Spinal cord (tissue), 10 donors: ENCODE results near the gene CBR3. TPM values are rescaled to one million over a fixed set of nuclear protein-coding genes. Genes with fewer than 3 reads are reported as not detected.

Experiments used
- DNase-seq, 6 donors: peaks; one replicate each; pipeline versions ENCODE4 v3.0.0 to v3.0.0-alpha.2; 2013 to 2015; ENCODE audit warnings: low spot score in 6 of 6, low read depth in 4 of 6
- H3K27ac ChIP-seq: one replicate; pipeline ENCODE4 v1.5.1; 2013; ENCODE audit warnings: low read depth, low read length, control low read depth
- H3K27me3 ChIP-seq: one replicate; pipeline ENCODE4 v1.6.1; 2013; ENCODE audit warnings: low read length; ENCODE audit not compliant: control insufficient read depth, insufficient read depth
- H3K36me3 ChIP-seq: one replicate; pipeline ENCODE4 v1.6.1; 2013; ENCODE audit warnings: low read length; ENCODE audit not compliant: control insufficient read depth, insufficient read depth
- H3K4me1 ChIP-seq: one replicate; pipeline ENCODE4 v1.6.1; 2013; ENCODE audit warnings: low read length; ENCODE audit not compliant: control insufficient read depth, insufficient read depth
- H3K4me3 ChIP-seq: one replicate; pipeline ENCODE4 v1.5.1; 2013; ENCODE audit warnings: low read depth, low read length, control low read depth
- H3K9me3 ChIP-seq: one replicate; pipeline ENCODE4 v1.6.1; 2013; ENCODE audit warnings: low read length; ENCODE audit not compliant: control insufficient read depth, insufficient read depth
- WGBS: methylation state at CpG from one replicate; pipeline ENCODE4 v1.1.5; 2013; ENCODE audit warnings: missing lambda C conversion rate; ENCODE audit not compliant: insufficient coverage; 5-methylcytosine and 5-hydroxymethylcytosine counted together
- polyA plus RNA-seq, 2 donors: library from polyadenylated mRNA; unstranded; fragments of 120-200 nt; gene quantifications; one replicate each; pipeline ENCODE4 v1.2.1, GENCODE V29; 2013; ENCODE audit not compliant: insufficient read length in 2 of 2
- total RNA-seq, 2 donors: library from RNA; depleted of rRNA in 1 of 2; stranded (reverse); fragments of 120-200 nt in 1 of 2; fragments of >200 nt in 1 of 2; gene quantifications; one replicate each; pipeline versions ENCODE4 v1.2.3 to v1.2.4, GENCODE V29; 2013 to 2014
- donor health status: healthy.

Gene CBR3
- total and polyA plus RNA-seq, 4 donors, result 2.0 to 3.7 (median 2.3) TPM

DNA sequence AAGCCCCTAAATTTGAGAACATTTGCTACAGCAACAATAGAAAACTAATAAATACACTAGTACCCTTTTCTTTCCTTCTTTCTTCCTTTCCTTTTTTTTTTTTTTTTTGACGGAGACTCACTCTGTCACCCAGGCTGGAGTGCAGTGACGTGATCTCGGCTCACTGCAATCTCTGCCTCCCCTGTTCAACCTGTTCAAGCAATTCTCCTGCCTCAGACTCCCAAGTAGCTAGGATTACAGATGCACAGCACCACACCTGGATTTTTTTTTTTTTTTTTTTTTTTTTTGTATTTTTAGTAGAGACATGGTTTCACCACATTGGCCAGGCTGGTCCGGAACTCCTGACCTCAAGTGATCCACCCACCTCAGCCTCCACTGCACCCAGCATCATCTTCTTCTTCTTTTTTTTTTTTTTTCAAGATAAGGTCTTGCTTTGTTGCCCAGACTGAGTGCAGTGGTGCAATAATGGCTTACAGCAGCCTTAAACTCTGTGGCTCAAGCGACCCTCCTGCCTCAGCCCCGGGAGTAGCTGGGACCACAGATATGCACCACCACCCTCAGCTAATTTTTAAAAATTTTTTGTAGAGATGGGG is 19.6 kb upstream of the CBR3 start:
- peaks cover 4% of the 10 kb centered on the region for H3K4me1 ChIP-seq
- no peaks in the 10 kb centered on the region for H3K36me3 ChIP-seq
- WGBS, result no CpG with 5 or more reads among the region's 6 CpGs
- no peak overlapping the region for H3K4me3 ChIP-seq
- no peaks in the 10 kb centered on the region for H3K9me3 ChIP-seq
- no peak for DNase-seq
- H3K27me3 ChIP-seq, result no peaks in the 10 kb centered on the region
- H3K27ac ChIP-seq, result no peak overlapping the region

DNA sequence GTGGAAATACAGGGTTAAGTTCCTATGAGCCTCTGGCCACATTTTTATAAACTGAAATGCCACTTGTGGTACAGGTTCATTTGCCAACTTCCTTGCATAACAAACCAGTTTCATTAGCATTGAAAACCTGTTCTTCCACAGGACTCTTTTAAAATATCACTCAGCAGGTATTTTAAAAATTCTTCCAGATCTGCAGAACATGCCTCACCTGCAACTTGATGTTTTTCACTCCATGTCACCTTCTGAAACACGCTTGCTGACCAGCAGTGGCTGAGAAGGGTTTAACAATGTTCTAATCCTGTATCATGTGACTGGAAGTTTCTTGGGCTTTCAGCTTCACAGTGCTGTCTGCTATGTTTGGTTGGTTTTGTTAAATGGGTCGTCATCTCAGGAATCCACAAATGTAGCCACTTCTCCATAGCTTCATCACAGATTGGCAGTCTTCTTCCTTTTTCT is 17.6 kb upstream of the CBR3 start:
- Histone ChIP-seq H3K9me3 (no peaks in the 10 kb centered on the region), H3K36me3 (no peaks in the 10 kb centered on the region), H3K4me3 (no peak overlapping the region), H3K27me3 (no peaks in the 10 kb centered on the region), H3K4me1 (peaks cover 4% of the 10 kb centered on the region), H3K27ac (no peak overlapping the region)
- 100% methylated on average over 1 of the region's 2 CpGs for whole genome bisulfite sequencing
- no peak for DNase-seq

- DNase-seq, result no peak
- 83% methylated on average over 2 of the region's 7 CpGs for WGBS
- Histone ChIP-seq H3K27me3 (no peaks in the 10 kb centered on the region), H3K4me3 (no peak overlapping the region), H3K4me1 (no peaks in the 10 kb centered on the region), H3K27ac (no peak overlapping the region), H3K36me3 (no peaks in the 10 kb centered on the region), H3K9me3 (no peaks in the 10 kb centered on the region)
Measured at GRCh38 chr21:36120304-36120888, 14.5 kb upstream of the CBR3 start.

DNA sequence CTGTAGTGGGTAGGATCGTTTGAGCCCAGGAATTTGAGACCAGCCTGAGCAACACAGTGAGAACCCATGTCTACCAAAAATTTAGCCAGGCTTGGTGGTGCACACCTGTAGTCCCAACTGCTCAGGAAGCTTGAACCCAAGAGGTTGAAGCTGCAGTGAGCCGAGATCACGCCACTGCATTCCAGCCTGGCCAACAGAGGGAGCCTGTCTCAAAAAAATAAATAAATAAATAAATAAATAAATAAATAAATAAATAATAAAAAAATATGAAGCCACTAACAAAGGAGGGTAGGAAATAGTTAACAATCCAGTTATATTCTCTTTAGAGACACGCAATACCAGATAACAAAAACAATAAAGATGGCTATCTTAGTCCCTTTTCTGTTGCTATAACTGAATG is 11.9 kb upstream of the CBR3 start:
- Histone ChIP-seq H3K27ac (no peak overlapping the region), H3K36me3 (no peaks in the 10 kb centered on the region), H3K4me3 (no peak overlapping the region), H3K27me3 (no peaks in the 10 kb centered on the region), H3K9me3 (no peaks in the 10 kb centered on the region), H3K4me1 (no peaks in the 10 kb centered on the region)
- DNase-seq, result no peak
- no CpG with 5 or more reads among the region's 4 CpGs for WGBS

- no peak overlapping the region for H3K27ac ChIP-seq
- no peaks in the 10 kb centered on the region for H3K27me3 ChIP-seq
- no peaks in the 10 kb centered on the region for H3K36me3 ChIP-seq
- 100% methylated on average over 1 of the region's 2 CpGs for WGBS
- H3K4me3 ChIP-seq, result no peak overlapping the region
- DNase-seq, result no peak
- H3K4me1 ChIP-seq, result no peaks in the 10 kb centered on the region
- no peaks in the 10 kb centered on the region for H3K9me3 ChIP-seq
Measured at GRCh38 chr21:36124395-36124794, 10.5 kb upstream of the CBR3 start.

GRCh38 chr21:36125512-36126207 is 9.2 kb upstream of the CBR3 start:
- DNase-seq, result peak in 2 of 6 donors; percentile 65 to 81
- no peaks in the 10 kb centered on the region for H3K27me3 ChIP-seq
- no peaks in the 10 kb centered on the region for H3K36me3 ChIP-seq
- 0% methylated on average over 3 of the region's 9 CpGs for WGBS
- no peak overlapping the region for H3K4me3 ChIP-seq
- no peaks in the 10 kb centered on the region for H3K9me3 ChIP-seq
- peaks cover 2% of the 10 kb centered on the region for H3K4me1 ChIP-seq
- no peak overlapping the region for H3K27ac ChIP-seq

- Histone ChIP-seq H3K4me3 (no peak overlapping the region), H3K27ac (no peak overlapping the region), H3K27me3 (no peaks in the 10 kb centered on the region), H3K4me1 (peaks cover 2% of the 10 kb centered on the region), H3K36me3 (no peaks in the 10 kb centered on the region), H3K9me3 (no peaks in the 10 kb centered on the region)
- DNase-seq, result no peak
Measured at GRCh38 chr21:36126208-36126565, 8.7 kb upstream of the CBR3 start.

DNA sequence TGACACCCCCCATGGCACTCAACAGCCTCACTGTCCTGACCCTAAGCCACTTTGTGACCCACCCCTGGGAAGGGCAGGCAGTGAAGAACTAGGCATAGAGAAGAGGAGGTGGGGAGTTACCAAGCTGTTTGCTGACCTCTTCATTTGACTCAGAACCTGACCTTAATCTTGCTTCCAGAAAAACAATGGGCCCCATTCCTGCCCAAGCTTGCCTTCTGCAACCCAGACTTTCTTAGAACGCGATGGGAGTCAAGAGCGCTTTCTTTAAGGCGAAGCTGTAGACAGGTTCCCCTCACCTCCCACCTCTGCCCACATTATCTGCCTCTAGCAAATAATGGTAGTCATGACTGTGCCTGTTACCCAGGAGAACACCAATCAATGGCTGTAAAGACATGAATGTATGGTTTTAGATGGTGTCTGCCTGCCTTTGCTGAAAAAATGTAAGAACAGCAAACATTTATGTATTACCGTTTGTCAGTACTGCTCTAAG is 8.2 kb upstream of the CBR3 start:
- no peak overlapping the region for H3K27ac ChIP-seq
- H3K36me3 ChIP-seq, result no peaks in the 10 kb centered on the region
- H3K4me1 ChIP-seq, result peaks cover 2% of the 10 kb centered on the region
- no peak for DNase-seq
- H3K27me3 ChIP-seq, result no peaks in the 10 kb centered on the region
- no peaks in the 10 kb centered on the region for H3K9me3 ChIP-seq
- no peak overlapping the region for H3K4me3 ChIP-seq
- 93% methylated on average over 5 of the region's 5 CpGs for WGBS

DNA sequence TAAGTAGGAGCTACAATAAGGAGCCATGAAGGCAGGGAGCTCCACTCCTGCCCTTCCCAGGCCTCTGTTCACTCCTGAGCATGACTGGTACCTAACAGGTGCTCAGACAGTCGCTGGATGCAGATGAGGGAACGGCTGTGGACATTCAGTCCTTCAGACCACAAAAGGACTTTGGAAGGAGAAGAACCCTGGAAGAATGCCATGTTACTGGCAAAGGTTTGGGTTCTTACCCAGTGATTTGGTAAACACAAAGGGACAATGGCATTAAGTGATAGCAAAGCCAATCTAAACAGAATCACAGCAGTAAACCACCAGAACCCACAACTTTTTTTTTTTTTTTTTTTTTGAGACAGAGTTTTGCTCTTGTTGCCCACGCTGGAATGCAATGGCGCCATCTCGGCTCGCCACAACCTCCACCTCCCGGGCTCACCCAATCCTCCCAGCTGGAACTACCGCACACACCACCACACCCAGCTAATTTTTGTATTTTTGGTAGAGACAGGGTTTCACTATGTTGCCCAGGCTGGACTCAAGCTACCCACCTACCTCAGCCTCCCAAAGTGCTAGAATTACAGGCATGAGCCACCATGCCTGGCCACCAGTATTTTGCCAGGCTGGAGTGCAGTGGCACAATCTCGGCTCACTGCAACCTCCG is 7.5 kb upstream of the CBR3 start:
- Histone ChIP-seq H3K36me3 (no peaks in the 10 kb centered on the region), H3K9me3 (no peaks in the 10 kb centered on the region), H3K27me3 (no peaks in the 10 kb centered on the region), H3K4me1 (peaks cover 2% of the 10 kb centered on the region), H3K4me3 (no peak overlapping the region), H3K27ac (no peak overlapping the region)
- WGBS, result 100% methylated on average over 1 of the region's 10 CpGs
- no peak for DNase-seq
